G401 (cell line): ENCODE measurements around the gene G6PC2. TPM values are rescaled to one million over a fixed set of nuclear protein-coding genes. Genes with fewer than 3 reads are reported as not detected.

ENCODE experiments used
- DNase-seq: peaks from one replicate; pipeline ENCODE4 v3.0.0-alpha.2; 2015; ENCODE audit warnings: low spot score
- in situ Hi-C: cut with HindIII; loops from 2 replicates; pipeline ENCODE4 v1.10.0; 2016; ENCODE audit warnings: low sequenced_read_pairs, mixed read lengths
- total RNA-seq: library from RNA; depleted of rRNA; stranded (reverse); fragments of >200 nt; shearing (Covaris generic); gene quantifications from 2 replicates; pipeline ENCODE4 v1.2.3, GENCODE V29; 2014; rRNA removed

G6PC2 gene
- total RNA-seq, 1 experiment from 2014 or later = not detected

DNA sequence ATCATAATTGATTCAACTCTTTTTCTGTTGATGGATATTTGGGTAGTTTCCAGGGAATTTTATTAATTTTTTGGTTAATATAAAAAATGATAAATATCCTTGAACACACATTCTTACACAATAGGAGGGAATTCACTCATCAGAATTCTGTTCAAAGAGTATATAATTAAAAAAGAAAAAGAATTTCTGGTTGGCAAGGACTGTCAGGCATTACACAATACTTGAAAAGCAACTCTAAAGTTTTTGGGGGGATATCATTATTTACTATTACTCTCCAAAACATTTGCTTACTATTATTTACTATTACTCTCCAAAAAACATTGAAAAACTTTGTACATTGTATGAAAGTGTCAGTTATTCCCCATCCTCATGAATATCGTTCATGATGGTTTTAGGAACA lies 38.0 kb downstream of the G6PC2 start:
- DNase-seq = no peak
- in situ Hi-C loops = no loop called here

GRCh38 chr2:168939918-168940317 lies 38.8 kb downstream of the G6PC2 start:
- in situ Hi-C loops = no loop called here
- no peak for DNase-seq

DNA sequence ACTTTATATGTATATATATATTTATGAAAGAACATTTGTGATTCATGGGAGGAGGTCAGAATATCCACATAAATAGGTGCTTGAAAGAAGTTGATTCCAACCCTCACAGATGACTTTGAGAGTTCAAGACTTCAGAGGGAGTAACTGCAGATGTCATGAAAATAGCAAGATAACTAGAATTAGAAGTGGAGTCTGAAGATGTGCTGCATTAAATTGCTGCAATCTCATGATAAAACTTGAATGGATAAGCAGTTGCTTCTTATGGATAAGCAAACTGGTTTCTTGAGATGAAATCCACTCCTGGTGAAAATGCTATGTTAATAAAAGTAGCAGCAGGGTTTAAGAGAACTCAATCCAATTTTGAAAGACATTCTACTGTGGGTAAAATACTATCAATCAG lies 40.2 kb downstream of the G6PC2 start:
- in situ Hi-C loops = no loop called here
- no peak for DNase-seq

- in situ Hi-C loops = no loop called here
- no peak for DNase-seq
Measured at GRCh38 chr2:168944065-168944464, 43.0 kb downstream of the G6PC2 start.

DNA sequence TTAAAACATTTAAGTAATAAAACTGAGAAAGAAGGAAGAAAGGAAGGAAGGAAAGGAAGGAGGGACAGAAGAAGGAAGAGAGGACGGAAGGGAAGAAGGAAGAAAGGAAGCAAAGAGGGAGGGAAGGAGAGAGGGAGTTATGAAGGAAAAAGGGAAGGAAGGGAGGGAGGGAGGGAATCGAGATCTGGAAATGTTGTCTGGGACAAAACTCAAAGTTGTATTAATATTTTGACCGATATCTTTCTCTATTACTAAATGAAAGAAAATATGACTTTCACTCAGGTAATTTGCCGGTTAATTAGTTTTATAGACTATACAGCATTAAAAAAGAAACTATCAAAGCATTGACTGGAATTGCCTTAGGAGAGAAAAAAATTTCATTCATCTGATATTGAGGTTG lies 44.4 kb downstream of the G6PC2 start:
- DNase-seq = no peak
- in situ Hi-C loops = no loop called here

GRCh38 chr2:168948621-168949212 lies 47.6 kb downstream of the G6PC2 start:
- DNase-seq = no peak
- in situ Hi-C loops = no loop called here

- in situ Hi-C loops = no loop called here
- no peak for DNase-seq
Measured at GRCh38 chr2:168949324-168949723, 48.2 kb downstream of the G6PC2 start.

GRCh38 chr2:168951871-168952270 lies 50.8 kb downstream of the G6PC2 start:
- in situ Hi-C loops = no loop called here
- DNase-seq = no peak

DNA sequence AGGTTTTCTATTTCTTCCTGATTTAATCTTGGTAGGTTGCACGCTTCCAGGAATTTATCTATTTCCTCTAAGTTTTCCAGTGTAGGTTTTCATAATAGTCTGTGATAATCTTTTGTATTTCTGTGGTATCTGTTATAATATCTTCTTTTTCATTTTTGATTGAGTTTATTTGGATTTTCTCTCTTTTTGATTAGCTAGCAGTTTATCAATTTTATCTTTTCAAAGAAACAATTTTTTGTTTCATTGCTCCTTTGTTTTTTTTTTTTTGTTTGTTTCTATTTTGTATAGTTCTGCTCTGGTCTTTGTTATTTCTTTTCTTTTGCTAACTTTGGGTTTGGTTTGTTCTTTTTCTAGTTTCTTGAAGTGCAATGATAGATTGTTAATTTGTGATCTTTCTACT lies 51.3 kb downstream of the G6PC2 start:
- in situ Hi-C loops = no loop called here

GRCh38 chr2:168954256-168954655 lies 53.2 kb downstream of the G6PC2 start:
- DNase-seq = no peak
- in situ Hi-C loops = no loop called here

More for the DNA sequence above, 51.3 kb downstream of the G6PC2 start:
- no peak for DNase-seq

DNA sequence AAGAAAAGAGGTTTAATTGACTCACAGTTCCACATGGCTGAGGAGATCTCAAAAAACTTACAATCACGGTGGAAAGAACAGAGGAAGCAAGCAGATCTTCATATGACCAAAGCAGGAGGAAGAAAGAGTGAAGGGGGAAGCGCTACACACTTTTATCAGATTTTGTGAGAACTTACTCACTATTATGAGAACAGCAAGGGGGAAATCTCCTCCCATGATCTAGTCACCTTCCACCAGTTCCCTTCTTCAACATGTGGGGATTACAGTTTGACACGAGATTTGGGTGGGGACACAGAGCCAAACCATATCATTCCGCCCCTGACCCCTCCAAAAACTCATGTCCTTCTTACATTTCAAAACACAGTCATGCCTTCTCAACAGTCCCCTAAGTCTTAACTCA lies 54.2 kb downstream of the G6PC2 start:
- no peak for DNase-seq
- in situ Hi-C loops = no loop called here

- in situ Hi-C loops = no loop called here
- no peak for DNase-seq
Measured at GRCh38 chr2:168956392-168956791, 55.3 kb downstream of the G6PC2 start.

Other genes starting within 250 kb of the G6PC2 start
- not detected in 2 replicates for gene NOSTRIN, start 98.7 kb upstream of the G6PC2 start, total RNA-seq
- 19.0 and 32.4 TPM in 2 replicates for gene SPC25, start 10.9 kb upstream of the G6PC2 start, total RNA-seq
- gene ABCB11, start 130.0 kb downstream of the G6PC2 start, total RNA-seq = not detected in 2 replicates
- gene DHRS9, start 168.3 kb downstream of the G6PC2 start, total RNA-seq = not detected in 2 replicates